ENCODE measurements around the gene EPYC.
"Not testable (repeated sequence)": the region's sequence is repeated elsewhere in the genome, so short reads cannot be mapped to it uniquely, and the experiment has no call there.

The EPYC gene

DNA sequence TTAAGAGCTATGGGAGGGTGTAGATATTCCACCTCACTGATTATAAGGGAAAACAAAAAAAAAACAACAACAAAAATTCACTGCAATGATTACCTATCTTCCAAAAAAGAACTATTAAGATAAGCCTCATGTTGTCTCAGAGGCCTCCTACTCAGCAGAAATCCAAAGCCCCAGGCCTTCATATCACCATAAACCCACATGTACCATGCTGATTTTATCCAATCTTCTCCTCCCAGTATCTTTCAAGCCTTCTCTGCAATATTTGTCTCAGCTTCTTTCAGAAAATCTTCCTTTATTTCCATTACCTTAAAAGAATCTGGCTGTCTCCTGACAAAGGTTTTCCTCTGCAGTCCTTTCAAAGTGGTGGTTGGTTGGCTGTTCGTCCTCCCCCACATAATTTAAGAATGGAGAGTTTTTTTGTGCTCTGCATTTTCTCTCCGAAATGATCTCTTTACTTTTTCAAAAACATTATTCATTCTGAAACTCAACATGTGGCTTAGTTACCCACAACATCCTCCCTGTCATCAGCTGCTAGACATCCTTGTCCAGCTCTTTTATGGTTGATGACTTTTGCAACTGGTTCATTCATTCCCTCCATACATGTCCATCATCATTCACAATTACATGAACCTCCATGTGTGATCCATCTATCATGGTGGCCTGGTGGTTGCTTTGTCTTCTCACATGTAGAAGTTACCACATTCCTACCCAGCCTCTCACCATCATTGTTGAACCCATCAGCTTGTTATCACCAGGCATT, 2.9 kb upstream of the EPYC start:
- Mint-ChIP-seq H3K27me3 (no peaks in the 10 kb centered on the region), H3K9me3 (no peaks in the 10 kb centered on the region), H3K27ac (no peak overlapping the region), H3K4me1 (ENCODE audit: low read depth) (peaks cover 17% of the 10 kb centered on the region), H3K4me3 (no peak overlapping the region), H3K36me3 (ENCODE audit: low read depth) (no peaks in the 10 kb centered on the region)

GRCh38 chr12:91003737-91004136, 1.0 kb downstream of the EPYC start:
- Mint-ChIP-seq H3K36me3 (ENCODE audit: low read depth) (no peaks in the 10 kb centered on the region), H3K4me1 (ENCODE audit: low read depth) (peaks cover 12% of the 10 kb centered on the region), H3K27ac (no peak overlapping the region), H3K9me3 (no peaks in the 10 kb centered on the region), H3K4me3 (no peak overlapping the region), H3K27me3 (peaks cover 5% of the 10 kb centered on the region)

DNA sequence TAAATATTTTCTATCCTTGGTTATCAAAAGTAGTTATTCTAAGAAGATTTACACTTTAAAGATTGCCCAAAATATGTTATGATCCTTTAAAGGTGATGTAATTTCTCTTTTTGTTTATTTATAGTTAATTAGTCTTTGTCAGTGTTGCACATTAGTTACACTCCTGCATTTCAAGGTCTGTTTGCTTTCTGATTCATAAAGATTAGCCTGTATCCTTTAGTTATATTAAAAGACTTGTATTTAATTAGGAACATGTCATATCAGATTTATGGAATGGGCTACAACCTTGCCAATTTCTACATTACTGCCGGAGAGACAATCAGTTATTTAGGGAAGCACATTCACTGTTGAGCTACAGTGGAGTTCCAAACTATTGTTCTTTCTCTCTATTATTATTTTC, 3.5 kb downstream of the EPYC start:
- H3K36me3 Mint-ChIP-seq (ENCODE audit: low read depth), result no peaks in the 10 kb centered on the region
- no peak overlapping the region for H3K4me3 Mint-ChIP-seq
- no peaks in the 10 kb centered on the region for H3K4me1 Mint-ChIP-seq (ENCODE audit: low read depth)
- H3K27me3 Mint-ChIP-seq, result peaks cover 5% of the 10 kb centered on the region
- no peaks in the 10 kb centered on the region for H3K9me3 Mint-ChIP-seq
- H3K27ac Mint-ChIP-seq, result no peak overlapping the region

- H3K9me3 Mint-ChIP-seq, result no peaks in the 10 kb centered on the region
- H3K36me3 Mint-ChIP-seq (ENCODE audit: low read depth), result no peaks in the 10 kb centered on the region
- no peak overlapping the region for H3K27ac Mint-ChIP-seq
- no peaks in the 10 kb centered on the region for H3K4me1 Mint-ChIP-seq (ENCODE audit: low read depth)
- H3K4me3 Mint-ChIP-seq, result no peak overlapping the region
- peaks cover 5% of the 10 kb centered on the region for H3K27me3 Mint-ChIP-seq
Observed at GRCh38 chr12:90999966-91000365, 4.8 kb downstream of the EPYC start.

DNA sequence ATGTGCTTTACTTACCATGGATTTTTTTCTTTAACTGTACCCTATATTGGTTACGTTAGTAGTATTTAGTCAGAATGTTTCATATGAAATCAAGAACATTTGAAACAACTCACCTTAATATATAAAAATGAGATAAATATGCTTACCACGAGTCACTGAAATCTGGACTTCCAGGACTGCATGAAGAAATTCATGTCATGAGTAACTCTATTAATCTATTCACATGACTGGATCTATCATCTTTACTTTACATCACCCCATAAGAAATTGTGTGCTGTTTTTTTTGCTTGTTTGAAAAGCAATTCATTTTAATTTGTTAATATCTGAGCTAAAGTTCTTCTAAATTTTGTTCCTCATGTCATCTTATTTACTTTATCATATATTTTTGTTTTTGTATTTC, 5.2 kb downstream of the EPYC start:
- peaks cover 5% of the 10 kb centered on the region for H3K27me3 Mint-ChIP-seq
- no peaks in the 10 kb centered on the region for H3K4me1 Mint-ChIP-seq (ENCODE audit: low read depth)
- H3K36me3 Mint-ChIP-seq (ENCODE audit: low read depth), result no peaks in the 10 kb centered on the region
- no peaks in the 10 kb centered on the region for H3K9me3 Mint-ChIP-seq
- no peak overlapping the region for H3K4me3 Mint-ChIP-seq
- H3K27ac Mint-ChIP-seq, result no peak overlapping the region

GRCh38 chr12:90995010-90995409, 9.8 kb downstream of the EPYC start:
- Mint-ChIP-seq H3K4me3 (no peak overlapping the region), H3K27ac (no peak overlapping the region), H3K4me1 (ENCODE audit: low read depth) (no peaks in the 10 kb centered on the region), H3K27me3 (peaks cover 4% of the 10 kb centered on the region), H3K9me3 (no peaks in the 10 kb centered on the region), H3K36me3 (ENCODE audit: low read depth) (no peaks in the 10 kb centered on the region)

GRCh38 chr12:90991952-90992465, 12.8 kb downstream of the EPYC start:
- H3K4me1 Mint-ChIP-seq (ENCODE audit: low read depth), result no peaks in the 10 kb centered on the region
- no peak overlapping the region for H3K4me3 Mint-ChIP-seq
- no peaks in the 10 kb centered on the region for H3K36me3 Mint-ChIP-seq (ENCODE audit: low read depth)
- H3K9me3 Mint-ChIP-seq, result no peaks in the 10 kb centered on the region
- no peak overlapping the region for H3K27ac Mint-ChIP-seq
- H3K27me3 Mint-ChIP-seq, result peaks cover 4% of the 10 kb centered on the region

GRCh38 chr12:90990611-90991010, 14.2 kb downstream of the EPYC start:
- H3K9me3 Mint-ChIP-seq, result no peaks in the 10 kb centered on the region
- H3K4me1 Mint-ChIP-seq (ENCODE audit: low read depth), result no peaks in the 10 kb centered on the region
- H3K36me3 Mint-ChIP-seq (ENCODE audit: low read depth), result no peaks in the 10 kb centered on the region
- peaks cover 4% of the 10 kb centered on the region for H3K27me3 Mint-ChIP-seq
- no peak overlapping the region for H3K27ac Mint-ChIP-seq
- no peak overlapping the region for H3K4me3 Mint-ChIP-seq

- H3K27me3 Mint-ChIP-seq, result peaks cover 4% of the 10 kb centered on the region
- H3K4me3 Mint-ChIP-seq, result no peak overlapping the region
Observed at GRCh38 chr12:90989686-90990111, 15.1 kb downstream of the EPYC start.

GRCh38 chr12:90987520-90987919, 17.3 kb downstream of the EPYC start:
- Mint-ChIP-seq H3K27me3 (peaks cover 4% of the 10 kb centered on the region), H3K9me3 (no peaks in the 10 kb centered on the region), H3K36me3 (ENCODE audit: low read depth) (no peaks in the 10 kb centered on the region), H3K4me3 (no peak overlapping the region), H3K27ac (no peak overlapping the region), H3K4me1 (ENCODE audit: low read depth) (no peaks in the 10 kb centered on the region)

More at GRCh38 chr12:90989686-90990111, 15.1 kb downstream of the EPYC start:
- H3K4me1 Mint-ChIP-seq (ENCODE audit: low read depth), result no peaks in the 10 kb centered on the region
- no peaks in the 10 kb centered on the region for H3K36me3 Mint-ChIP-seq (ENCODE audit: low read depth)
- no peak overlapping the region for H3K27ac Mint-ChIP-seq
- no peaks in the 10 kb centered on the region for H3K9me3 Mint-ChIP-seq

DNA sequence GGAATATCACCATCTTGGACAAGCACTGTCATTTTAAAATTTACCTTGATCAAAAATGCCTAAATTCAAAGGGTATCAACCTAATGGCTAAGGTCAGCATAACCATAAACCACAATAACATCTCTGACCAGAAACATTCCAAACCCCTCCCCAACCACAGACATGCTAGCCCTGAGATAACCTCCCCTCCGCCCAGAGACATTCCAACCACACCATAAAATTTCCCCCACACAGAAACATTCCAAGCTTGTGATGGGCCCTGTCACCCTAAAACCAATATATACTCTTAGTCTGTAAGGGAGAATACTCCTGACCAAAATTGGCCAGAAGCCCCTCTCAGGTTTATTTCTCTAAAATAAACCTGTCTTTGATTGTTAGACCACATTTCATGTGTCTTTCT, 17.7 kb downstream of the EPYC start:
- Mint-ChIP-seq H3K27ac (no peak overlapping the region), H3K4me3 (no peak overlapping the region), H3K27me3 (peaks cover 4% of the 10 kb centered on the region), H3K4me1 (ENCODE audit: low read depth) (no peaks in the 10 kb centered on the region), H3K9me3 (no peaks in the 10 kb centered on the region), H3K36me3 (ENCODE audit: low read depth) (no peaks in the 10 kb centered on the region)

DNA sequence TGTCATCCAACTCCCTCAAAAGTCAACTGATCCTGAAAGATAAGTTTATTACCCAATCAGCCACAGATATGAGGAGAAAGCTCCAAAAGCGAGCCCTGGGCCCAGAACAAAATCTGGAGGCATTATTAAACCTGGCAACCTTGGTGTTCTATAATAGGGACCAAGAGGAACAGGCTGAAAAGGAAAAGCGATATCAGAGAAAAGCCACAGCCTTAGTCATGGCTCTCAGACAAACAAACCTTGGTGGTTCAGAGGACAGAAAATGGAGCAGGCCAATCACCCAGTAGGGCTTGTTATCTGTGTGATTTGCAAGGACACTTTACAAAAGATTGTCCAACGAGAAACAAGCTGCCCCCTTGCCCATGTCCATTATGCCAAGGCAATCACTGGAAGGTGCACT, 19.4 kb downstream of the EPYC start:
- not testable (repeated sequence) for H3K4me3 Mint-ChIP-seq; H3K9me3 Mint-ChIP-seq; H3K4me1 Mint-ChIP-seq (ENCODE audit: low read depth); H3K27me3 Mint-ChIP-seq; H3K27ac Mint-ChIP-seq; H3K36me3 Mint-ChIP-seq (ENCODE audit: low read depth)

DNA sequence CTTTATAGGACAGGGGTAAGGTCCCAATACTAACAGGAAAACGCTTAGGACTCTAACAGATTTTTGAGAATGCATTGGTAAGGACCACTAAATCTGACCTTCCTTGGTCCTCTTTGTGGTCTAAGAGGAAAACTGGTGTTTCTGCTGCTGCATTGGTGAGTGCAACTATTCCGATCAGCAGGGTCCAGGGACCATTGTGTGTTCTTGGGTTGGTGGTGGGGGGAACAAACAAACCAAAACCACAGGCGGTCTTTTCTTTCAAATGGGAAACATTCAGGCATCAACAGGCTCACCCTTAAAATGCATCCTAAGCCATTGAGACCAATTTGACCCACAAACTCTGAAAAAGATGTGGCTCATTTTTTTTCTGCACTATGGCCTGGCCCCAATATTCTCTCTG, 20.7 kb downstream of the EPYC start:
- Mint-ChIP-seq H3K27me3 (no peaks in the 10 kb centered on the region), H3K36me3 (ENCODE audit: low read depth) (no peaks in the 10 kb centered on the region), H3K4me1 (ENCODE audit: low read depth) (no peaks in the 10 kb centered on the region), H3K4me3 (no peak overlapping the region), H3K27ac (no peak overlapping the region), H3K9me3 (no peaks in the 10 kb centered on the region)

DNA sequence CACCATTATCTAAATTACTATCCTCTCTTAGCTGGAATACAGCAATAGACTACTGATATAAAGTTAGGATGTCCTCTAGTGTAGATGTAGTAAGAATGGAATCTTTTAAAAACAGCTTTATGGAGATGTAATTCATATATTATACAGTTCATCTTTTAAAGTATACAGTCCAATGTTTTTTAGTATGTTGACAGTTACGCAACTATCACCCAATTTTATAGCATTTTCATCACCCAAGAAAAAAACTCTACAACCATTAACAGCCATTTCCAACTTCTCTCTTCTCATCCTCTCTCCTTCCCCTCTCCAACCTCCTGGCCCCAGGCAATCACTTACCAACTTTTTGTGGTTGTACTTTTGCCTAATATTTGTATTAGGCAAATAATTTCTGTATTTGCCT, 22.6 kb downstream of the EPYC start:
- no peaks in the 10 kb centered on the region for H3K4me1 Mint-ChIP-seq (ENCODE audit: low read depth)
- no peaks in the 10 kb centered on the region for H3K27me3 Mint-ChIP-seq
- no peak overlapping the region for H3K27ac Mint-ChIP-seq
- H3K36me3 Mint-ChIP-seq (ENCODE audit: low read depth), result no peaks in the 10 kb centered on the region
- H3K9me3 Mint-ChIP-seq, result no peaks in the 10 kb centered on the region
- no peak overlapping the region for H3K4me3 Mint-ChIP-seq

DNA sequence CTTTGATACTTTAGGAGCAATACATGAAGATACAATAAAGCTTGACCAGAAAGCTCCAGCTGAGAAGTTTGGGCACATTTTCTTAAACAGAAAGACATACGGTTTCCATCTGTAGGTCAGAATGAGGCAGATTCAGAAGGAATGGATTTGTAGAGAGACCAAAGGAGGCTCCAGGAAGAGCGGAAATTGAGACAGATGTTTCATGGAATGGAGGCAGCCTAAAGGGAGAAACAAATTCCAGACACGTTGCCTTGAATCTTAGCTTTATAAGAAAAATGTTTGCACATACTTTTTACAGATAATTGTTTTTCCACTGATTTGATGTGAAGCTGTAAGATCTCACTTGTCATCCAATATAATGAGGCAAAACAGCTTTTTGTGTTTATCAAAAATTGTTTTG, 24.8 kb downstream of the EPYC start:
- Mint-ChIP-seq H3K36me3 (ENCODE audit: low read depth) (no peaks in the 10 kb centered on the region), H3K27me3 (no peaks in the 10 kb centered on the region), H3K4me3 (no peak overlapping the region), H3K9me3 (no peaks in the 10 kb centered on the region), H3K27ac (no peak overlapping the region), H3K4me1 (ENCODE audit: low read depth) (no peaks in the 10 kb centered on the region)

- no peak overlapping the region for H3K27ac Mint-ChIP-seq
Observed at GRCh38 chr12:90979019-90979418, 25.8 kb downstream of the EPYC start.

More at GRCh38 chr12:90979019-90979418, 25.8 kb downstream of the EPYC start:
- Mint-ChIP-seq H3K36me3 (ENCODE audit: low read depth) (no peaks in the 10 kb centered on the region), H3K4me1 (ENCODE audit: low read depth) (no peaks in the 10 kb centered on the region), H3K4me3 (no peak overlapping the region), H3K27me3 (peaks cover 4% of the 10 kb centered on the region), H3K9me3 (no peaks in the 10 kb centered on the region)
